T-cell (primary cell): ENCODE data around the gene CRTAP. TPM values are rescaled to one million over a fixed set of nuclear protein-coding genes. Genes with fewer than 3 reads are reported as not detected.

Experiments used
- ATAC-seq, 4 experiments: fragments of 200-7000 bp in 3 of 4; fragments of 150-1000 bp in 1 of 4; cut with Tn5 transposase; replicated peaks in 1 of 4; 1 replicate in 3 of 4; 2 replicates in 1 of 4; pipeline ENCODE4 v1.10.0; 2021; ENCODE audit warnings: moderate library complexity in 3 of 4, mild to moderate bottlenecking in 2 of 4, moderate number of reproducible peaks in 1 of 4
- CTCF ChIA-PET, 2 donors: fragments of 300-600 bp; sonication (Branson Sonifier 250); formaldehyde crosslinking; loops; one replicate each; lab custom pipeline; 2022; ENCODE audit warnings: antibody characterized with exemption in 2 of 2; lab: Charles Lee
- POLR2A ChIA-PET, 2 donors: fragments of 300-600 bp; sonication (Branson Sonifier 250); formaldehyde crosslinking; loops; one replicate each; lab custom pipeline; 2022; ENCODE audit warnings: antibody characterized with exemption in 2 of 2; lab: Charles Lee
- DNase-seq, 35 experiments: peaks; one replicate each; pipeline versions ENCODE4 v3.0.0 to v3.0.0-alpha.2; 2013 to 2023
- H3K27ac ChIP-seq: one replicate; pipeline ENCODE4 v1.5.1; 2013; ENCODE audit warnings: low read length
- H3K27me3 ChIP-seq, 2 experiments: replicated peaks in 1 of 2; 1 replicate in 1 of 2; 2 replicates in 1 of 2; pipeline versions ENCODE4 v1.6.1 to v1.7.0; 2013; ENCODE audit warnings: low read length in 1 of 2, mixed read lengths in 1 of 2; ENCODE audit not compliant: control insufficient read depth in 2 of 2, insufficient read depth in 2 of 2; ENCODE audit errors: extremely low read depth in 1 of 2
- H3K36me3 ChIP-seq, 2 donors: 1 replicate in 1 of 2; 2 replicates in 1 of 2; pipeline versions ENCODE4 v1.6.1 to v1.7.0; 2013; ENCODE audit warnings: low read length in 1 of 2; ENCODE audit not compliant: control insufficient read depth in 2 of 2, insufficient read depth in 1 of 2; ENCODE audit errors: extremely low read depth in 1 of 2
- H3K4me1 ChIP-seq, 2 experiments: 1 replicate in 1 of 2; 2 replicates in 1 of 2; pipeline versions ENCODE4 v1.6.1 to v1.7.0; 2013; ENCODE audit warnings: low read length in 2 of 2, mixed read lengths in 1 of 2; ENCODE audit not compliant: insufficient read depth in 2 of 2, control insufficient read depth in 1 of 2; ENCODE audit errors: extremely low read depth in 1 of 2
- H3K4me3 ChIP-seq, 2 donors: 1 replicate in 1 of 2; 2 replicates in 1 of 2; pipeline versions ENCODE4 v1.5.1 to v1.7.0; 2013; ENCODE audit warnings: mild to moderate bottlenecking in 2 of 2, low read length in 1 of 2, moderate library complexity in 1 of 2; ENCODE audit not compliant: control insufficient read depth in 1 of 2; ENCODE audit errors: extremely low read depth in 1 of 2
- H3K9me3 ChIP-seq: 2 replicates; pipeline ENCODE4 v1.7.0; 2013
- H3K27ac Mint-ChIP-seq, 2 donors: one replicate each; pipeline ENCODE4 v1.8.0; 2020 to 2021; ENCODE audit warnings: mild to moderate bottlenecking in 2 of 2, mixed read lengths in 2 of 2
- H3K27me3 Mint-ChIP-seq, 2 donors: one replicate each; pipeline ENCODE4 v1.8.0; 2021 to 2022; ENCODE audit warnings: mixed read lengths in 2 of 2
- H3K36me3 Mint-ChIP-seq: one replicate; pipeline ENCODE4 v1.8.0; 2021; ENCODE audit warnings: mixed read lengths
- H3K4me1 Mint-ChIP-seq, 3 donors: one replicate each; pipeline ENCODE4 v1.8.0; 2020 to 2022; ENCODE audit warnings: mixed read lengths in 3 of 3, mild to moderate bottlenecking in 1 of 3
- H3K4me3 Mint-ChIP-seq, 3 donors: one replicate each; pipeline ENCODE4 v1.8.0; 2020 to 2022; ENCODE audit warnings: mild to moderate bottlenecking in 3 of 3, mixed read lengths in 3 of 3, moderate library complexity in 3 of 3
- H3K9me3 Mint-ChIP-seq, 3 donors: one replicate each; pipeline ENCODE4 v1.8.0; 2020 to 2022; ENCODE audit warnings: mixed read lengths in 3 of 3
- WGBS: methylation state at CpG from one replicate; pipeline ENCODE4 v1.1.5; 2013; ENCODE audit warnings: missing lambda C conversion rate; ENCODE audit not compliant: insufficient coverage; 5-methylcytosine and 5-hydroxymethylcytosine counted together
- total RNA-seq, 35 experiments: library from RNA in 6 of 35; stranded (reverse) in 6 of 35; fragments of 120-200 nt in 1 of 35; gene quantifications; one replicate each; pipeline versions ENCODE4 v1.2.1 to v1.2.4 and lab custom pipeline; 2013 to 2026

Gene CRTAP
- total RNA-seq, 5 donors from 2014 or later (not counting 1 experiment from before 2014, with no cell fraction given), result 27.8 to 65.7 (median 52.4) TPM

DNA sequence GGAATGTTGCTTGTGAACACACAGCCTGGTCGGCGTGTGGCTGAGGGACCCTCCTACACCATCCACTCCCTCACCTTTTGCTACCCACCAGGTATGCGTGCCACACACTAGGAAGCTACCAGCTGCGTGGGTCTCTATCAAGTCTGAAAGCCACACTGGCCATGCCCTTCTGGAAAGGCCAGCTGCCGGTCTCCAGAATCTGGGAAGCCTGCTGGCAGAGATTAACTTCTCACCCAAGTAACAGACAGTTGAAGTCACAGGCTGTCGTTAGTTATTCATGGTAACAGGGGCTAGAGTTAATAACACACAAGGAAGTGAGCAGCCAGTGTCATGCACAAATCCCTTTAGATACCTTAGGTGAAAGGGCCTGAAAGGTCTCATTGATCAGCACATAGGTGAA is 56.7 kb downstream of the CRTAP start:
- DNase-seq, result no peak
- H3K4me3 ChIP-seq, result no peak overlapping the region
- no peaks in the 10 kb centered on the region for H3K27me3 Mint-ChIP-seq
- H3K27ac Mint-ChIP-seq, result no peak overlapping the region
- no peaks in the 10 kb centered on the region for H3K9me3 ChIP-seq
- H3K9me3 Mint-ChIP-seq, result no peaks in the 10 kb centered on the region
- H3K27me3 ChIP-seq, result no peaks in the 10 kb centered on the region
- no peaks in the 10 kb centered on the region for H3K4me1 ChIP-seq
- 97% methylated on average over 5 of the region's 6 CpGs for WGBS
- CTCF ChIA-PET, result no interaction called here
- no peak overlapping the region for H3K4me3 Mint-ChIP-seq
- no peaks in the 10 kb centered on the region for H3K36me3 Mint-ChIP-seq
- no peak overlapping the region for H3K27ac ChIP-seq
- no peak for ATAC-seq
- no peaks in the 10 kb centered on the region for H3K36me3 ChIP-seq
- POLR2A ChIA-PET, result no interaction called here
- peaks cover 7 to 9% (median 8%) of the 10 kb centered on the region in 3 donors for H3K4me1 Mint-ChIP-seq

DNA sequence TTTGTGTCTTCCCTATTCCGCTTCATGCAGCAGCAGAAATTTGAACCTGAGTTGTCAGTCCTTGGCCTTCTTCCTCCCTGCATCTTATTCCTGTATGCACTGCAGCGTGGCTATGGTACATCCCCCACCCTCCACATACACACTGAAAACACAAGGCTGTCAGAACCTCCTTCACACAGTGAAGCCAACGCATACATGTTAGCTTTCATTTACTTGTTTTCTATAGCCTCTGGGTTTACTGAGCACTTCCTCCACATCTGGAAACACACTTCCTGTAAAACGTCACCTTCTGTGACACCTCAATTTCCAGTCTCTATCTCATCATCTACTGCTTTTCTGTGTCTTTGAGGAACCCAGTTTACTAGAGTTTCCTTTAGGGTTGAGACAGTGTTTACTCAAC is 57.8 kb downstream of the CRTAP start:
- ChIA-PET POLR2A (no interaction called here), CTCF (no interaction called here)
- Histone ChIP-seq H3K27ac (no peak overlapping the region), H3K9me3 (no peaks in the 10 kb centered on the region), H3K27me3 (no peaks in the 10 kb centered on the region), H3K4me3 (no peak overlapping the region), H3K36me3 (no peaks in the 10 kb centered on the region), H3K4me1 (no peaks in the 10 kb centered on the region)
- no peaks in the 10 kb centered on the region for H3K36me3 Mint-ChIP-seq
- no peak overlapping the region for H3K4me3 Mint-ChIP-seq
- no peaks in the 10 kb centered on the region for H3K9me3 Mint-ChIP-seq
- H3K27me3 Mint-ChIP-seq, result no peaks in the 10 kb centered on the region
- DNase-seq (no peak), ATAC-seq (peak in 1 of 4 experiments; percentile 36)
- peaks cover 7 to 9% (median 8%) of the 10 kb centered on the region in 3 donors for H3K4me1 Mint-ChIP-seq
- 53% methylated on average over 3 of the region's 4 CpGs for WGBS
- H3K27ac Mint-ChIP-seq, result no peak overlapping the region

DNA sequence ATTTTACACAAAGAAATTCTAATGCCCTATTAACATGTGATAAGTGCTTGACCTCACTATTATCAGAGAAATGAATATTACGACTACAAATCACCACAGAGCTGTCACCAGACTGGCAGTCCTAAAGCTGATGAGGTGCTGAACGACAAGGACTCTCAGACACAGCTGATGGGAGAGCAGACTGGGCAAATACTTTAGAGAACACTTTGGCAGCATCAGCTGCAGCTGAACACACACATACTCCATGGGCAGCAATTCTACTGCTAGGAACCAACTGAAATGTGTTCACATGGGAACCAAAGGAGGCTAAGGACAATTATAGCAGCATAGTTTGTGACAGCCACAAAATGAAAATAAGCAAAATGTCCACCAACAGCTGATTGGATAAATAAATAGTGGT is 59.3 kb downstream of the CRTAP start:
- Histone ChIP-seq H3K36me3 (no peaks in the 10 kb centered on the region), H3K4me3 (no peak overlapping the region), H3K27me3 (no peaks in the 10 kb centered on the region), H3K27ac (no peak overlapping the region), H3K4me1 (no peaks in the 10 kb centered on the region), H3K9me3 (no peaks in the 10 kb centered on the region)
- H3K27me3 Mint-ChIP-seq, result no peaks in the 10 kb centered on the region
- H3K9me3 Mint-ChIP-seq, result no peaks in the 10 kb centered on the region
- no peak for DNase-seq
- H3K36me3 Mint-ChIP-seq, result no peaks in the 10 kb centered on the region
- CTCF ChIA-PET, result no interaction called here
- H3K27ac Mint-ChIP-seq, result no peak overlapping the region
- no peak overlapping the region for H3K4me3 Mint-ChIP-seq
- POLR2A ChIA-PET, result no interaction called here
- 50% methylated on average over 1 of the region's 2 CpGs for WGBS
- ATAC-seq, result no peak
- H3K4me1 Mint-ChIP-seq, result peaks cover 7 to 9% (median 8%) of the 10 kb centered on the region in 3 donors

DNA sequence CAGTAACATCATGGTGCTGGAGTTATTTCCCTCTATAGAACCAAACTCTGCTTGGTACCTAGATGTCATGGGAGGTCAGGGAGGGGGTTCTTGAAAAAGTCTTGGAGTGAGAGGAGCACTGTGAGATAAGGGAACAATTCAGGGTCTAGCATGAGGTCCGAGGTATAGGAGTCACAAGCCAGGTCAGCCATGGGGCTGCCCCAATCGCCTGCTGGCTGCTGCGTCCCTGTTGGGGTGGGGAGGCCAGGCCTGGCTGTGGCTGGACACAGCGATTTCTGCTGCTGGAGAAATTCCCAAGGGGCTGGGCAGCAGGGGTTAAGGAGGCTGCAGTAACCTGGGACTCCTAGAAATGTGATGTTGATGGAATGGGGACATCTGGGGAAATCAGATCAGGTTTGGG is 59.9 kb downstream of the CRTAP start:
- H3K27me3 ChIP-seq, result no peaks in the 10 kb centered on the region
- H3K4me1 Mint-ChIP-seq, result peaks cover 7 to 9% (median 8%) of the 10 kb centered on the region in 3 donors
- H3K4me1 ChIP-seq, result no peaks in the 10 kb centered on the region
- H3K9me3 ChIP-seq, result no peaks in the 10 kb centered on the region
- ChIA-PET CTCF (no interaction called here), POLR2A (no interaction called here)
- H3K27ac ChIP-seq, result no peak overlapping the region
- H3K9me3 Mint-ChIP-seq, result no peaks in the 10 kb centered on the region
- no peak for ATAC-seq
- H3K4me3 ChIP-seq, result no peak overlapping the region
- no peak for DNase-seq
- WGBS, result 77% methylated on average over 4 of the region's 4 CpGs
- H3K4me3 Mint-ChIP-seq, result no peak overlapping the region
- H3K36me3 ChIP-seq, result no peaks in the 10 kb centered on the region
- H3K27ac Mint-ChIP-seq, result no peak overlapping the region
- no peaks in the 10 kb centered on the region for H3K27me3 Mint-ChIP-seq
- no peaks in the 10 kb centered on the region for H3K36me3 Mint-ChIP-seq

DNA sequence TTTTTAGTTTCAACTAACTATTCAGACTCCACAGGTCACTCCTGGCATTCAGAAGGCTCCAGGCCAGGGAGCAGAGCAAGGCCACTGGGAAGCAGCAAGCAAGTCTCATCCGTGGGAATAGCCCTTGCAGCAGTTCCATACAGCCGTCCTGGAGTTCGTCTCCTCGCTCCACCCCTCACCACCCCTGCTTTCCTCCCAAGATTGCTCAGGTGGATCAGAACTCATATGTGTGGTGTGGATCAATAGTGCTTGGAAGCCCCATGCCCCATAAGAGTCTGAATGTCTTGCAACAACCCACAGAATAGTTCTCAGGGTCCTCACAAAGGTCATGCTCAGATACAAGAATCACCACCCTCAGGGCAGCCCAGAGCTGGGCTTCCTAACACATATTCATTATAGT is 60.3 kb downstream of the CRTAP start:
- Mint-ChIP-seq H3K4me1 (peaks cover 7 to 9% (median 8%) of the 10 kb centered on the region in 3 donors), H3K4me3 (no peak overlapping the region), H3K36me3 (peaks cover under 1% of the 10 kb centered on the region), H3K9me3 (peaks cover 0 to 1% (median 1%) of the 10 kb centered on the region in 3 donors), H3K27me3 (no peaks in the 10 kb centered on the region), H3K27ac (no peak overlapping the region)
- ChIA-PET POLR2A (no interaction called here), CTCF (no interaction called here)
- Histone ChIP-seq H3K36me3 (no peaks in the 10 kb centered on the region), H3K4me3 (no peak overlapping the region), H3K4me1 (no peaks in the 10 kb centered on the region), H3K27me3 (no peaks in the 10 kb centered on the region), H3K9me3 (no peaks in the 10 kb centered on the region), H3K27ac (no peak overlapping the region)
- ATAC-seq, result no peak
- WGBS, result no CpG with 5 or more reads among the region's 4 CpGs
- DNase-seq, result no peak

DNA sequence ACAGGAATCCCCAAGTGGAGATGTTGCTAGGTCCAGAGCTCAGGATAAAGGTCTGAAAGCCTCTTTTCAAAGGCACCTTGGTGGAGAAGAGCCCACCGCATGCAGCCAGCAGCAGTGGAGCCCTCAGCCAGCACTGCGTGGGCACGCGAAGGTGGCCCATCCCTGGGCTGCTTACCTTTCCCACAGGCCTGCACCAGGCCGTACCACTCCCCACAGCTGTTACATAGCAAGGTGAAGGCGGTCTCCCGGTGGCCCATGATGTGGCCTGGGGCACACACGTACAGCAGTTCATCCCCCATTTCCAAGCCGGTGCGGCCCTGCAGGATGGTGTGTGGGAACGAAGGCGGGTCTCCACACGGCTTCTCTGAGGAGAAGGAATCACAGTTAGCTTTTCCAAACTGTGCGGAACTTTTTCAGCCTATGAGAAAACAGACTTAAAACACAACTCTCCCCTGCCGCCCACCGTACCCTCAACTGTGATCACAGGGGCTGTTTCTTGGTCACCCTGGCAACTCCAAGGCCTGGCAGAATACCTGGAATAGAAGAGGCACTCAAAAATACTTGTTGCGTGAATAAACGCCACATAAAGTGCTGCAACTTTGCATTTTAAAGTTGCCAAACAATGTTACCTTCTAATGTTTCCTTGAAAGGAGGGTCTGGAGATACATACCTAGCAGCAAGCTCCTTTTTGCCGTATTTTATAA is 61.0 kb downstream of the CRTAP start:
- H3K27ac ChIP-seq, result no peak overlapping the region
- H3K36me3 ChIP-seq, result no peaks in the 10 kb centered on the region
- no peak overlapping the region for H3K4me3 Mint-ChIP-seq
- peaks cover 5% of the 10 kb centered on the region for H3K9me3 ChIP-seq
- DNase-seq (no peak), ATAC-seq (no peak)
- H3K9me3 Mint-ChIP-seq, result peaks cover 0 to 8% (median 6%) of the 10 kb centered on the region in 3 donors
- no peaks in the 10 kb centered on the region for H3K4me1 ChIP-seq
- H3K27ac Mint-ChIP-seq, result no peak overlapping the region
- no peaks in the 10 kb centered on the region for H3K27me3 Mint-ChIP-seq
- 96% methylated on average over 16 of the region's 19 CpGs for WGBS
- H3K4me3 ChIP-seq, result no peak overlapping the region
- peaks cover 6% of the 10 kb centered on the region for H3K36me3 Mint-ChIP-seq
- POLR2A ChIA-PET, result no interaction called here
- H3K27me3 ChIP-seq, result no peaks in the 10 kb centered on the region
- CTCF ChIA-PET, result no interaction called here
- H3K4me1 Mint-ChIP-seq, result peaks cover 7 to 9% (median 8%) of the 10 kb centered on the region in 3 donors
